Esophagus squamous epithelium (tissue), 5 donors: ENCODE results near the gene ADPRM. TPM values are rescaled to one million over a fixed set of nuclear protein-coding genes. Genes with fewer than 3 reads are reported as not detected.

Experiments
- DNase-seq: peaks from one replicate; lab custom pipeline; 2025; lab: John Stamatoyannopoulos, UW
- H3K27ac ChIP-seq, 4 donors: fragments of 200-600 bp; sonication (generic); one replicate each; pipeline ENCODE4 v1.5.1; 2016 to 2019; ENCODE audit warnings: mild to moderate bottlenecking in 1 of 4
- H3K27me3 ChIP-seq, 4 donors: fragments of 200-600 bp; sonication (generic); 1 replicate in 3 of 4; 2 replicates in 1 of 4; pipeline versions ENCODE4 v1.5.1 to v1.6.0; 2017 to 2021; ENCODE audit warnings: antibody characterized with exemption in 1 of 4
- H3K36me3 ChIP-seq, 3 donors: fragments of 200-600 bp; sonication (generic); one replicate each; pipeline ENCODE4 v1.5.1; 2016 to 2019
- H3K4me1 ChIP-seq, 3 donors: fragments of 200-600 bp; sonication (generic); one replicate each; pipeline ENCODE4 v1.5.1; 2017 to 2019
- H3K4me3 ChIP-seq, 4 donors: fragments of 200-600 bp; sonication (generic); 1 replicate in 3 of 4; 2 replicates in 1 of 4; pipeline ENCODE4 v1.5.1; 2016 to 2019; ENCODE audit warnings: mild to moderate bottlenecking in 2 of 4, moderate library complexity in 1 of 4
- H3K9me3 ChIP-seq, 3 donors: fragments of 200-600 bp; sonication (generic); one replicate each; pipeline ENCODE4 v1.5.1; 2016 to 2019
- POLR2A ChIP-seq, 4 donors: fragments of 450-650 bp; IDR thresholded peaks; one replicate each; pipeline ENCODE4 v1.6.1; 2017; ENCODE audit warnings: antibody characterized with exemption in 4 of 4, mild to moderate bottlenecking in 4 of 4, moderate library complexity in 3 of 4
- WGBS, 2 donors: methylation state at CpG; one replicate each; pipeline ENCODE4 v1.1.5; 2018; 5-methylcytosine and 5-hydroxymethylcytosine counted together
- intact Hi-C: fragments of 100-400 bp; cut with DNase I; formaldehyde crosslinking; loops from one replicate; pipeline ENCODE4 v1.15.0; 2022
- total RNA-seq, 4 donors: library from RNA; depleted of rRNA; stranded (reverse); fragments of >200 nt; gene quantifications; one replicate each; pipeline ENCODE4 v1.1.0, GENCODE V29; 2016
- TF ChIP-seq, protein P1 (sequence below), 6 experiments: fragments of 450-650 bp in 4 of 6; fragments of 200-600 bp in 2 of 6; sonication (generic) in 2 of 6; IDR thresholded peaks; one replicate each; pipeline ENCODE4 v1.5.1; 2016 to 2019; ENCODE audit warnings: antibody characterized with exemption in 6 of 6, mild to moderate bottlenecking in 4 of 6, moderate library complexity in 4 of 6
- donor health status: DM: yes; HTN: yes; CAD: no.

Gene ADPRM, protein sequence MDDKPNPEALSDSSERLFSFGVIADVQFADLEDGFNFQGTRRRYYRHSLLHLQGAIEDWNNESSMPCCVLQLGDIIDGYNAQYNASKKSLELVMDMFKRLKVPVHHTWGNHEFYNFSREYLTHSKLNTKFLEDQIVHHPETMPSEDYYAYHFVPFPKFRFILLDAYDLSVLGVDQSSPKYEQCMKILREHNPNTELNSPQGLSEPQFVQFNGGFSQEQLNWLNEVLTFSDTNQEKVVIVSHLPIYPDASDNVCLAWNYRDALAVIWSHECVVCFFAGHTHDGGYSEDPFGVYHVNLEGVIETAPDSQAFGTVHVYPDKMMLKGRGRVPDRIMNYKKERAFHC
- 10 to 100 TPM in 1 of 4 donors, 1 to 10 TPM in 3; 3.3 to 11.8 (median 4.4) TPM for total RNA-seq

DNA sequence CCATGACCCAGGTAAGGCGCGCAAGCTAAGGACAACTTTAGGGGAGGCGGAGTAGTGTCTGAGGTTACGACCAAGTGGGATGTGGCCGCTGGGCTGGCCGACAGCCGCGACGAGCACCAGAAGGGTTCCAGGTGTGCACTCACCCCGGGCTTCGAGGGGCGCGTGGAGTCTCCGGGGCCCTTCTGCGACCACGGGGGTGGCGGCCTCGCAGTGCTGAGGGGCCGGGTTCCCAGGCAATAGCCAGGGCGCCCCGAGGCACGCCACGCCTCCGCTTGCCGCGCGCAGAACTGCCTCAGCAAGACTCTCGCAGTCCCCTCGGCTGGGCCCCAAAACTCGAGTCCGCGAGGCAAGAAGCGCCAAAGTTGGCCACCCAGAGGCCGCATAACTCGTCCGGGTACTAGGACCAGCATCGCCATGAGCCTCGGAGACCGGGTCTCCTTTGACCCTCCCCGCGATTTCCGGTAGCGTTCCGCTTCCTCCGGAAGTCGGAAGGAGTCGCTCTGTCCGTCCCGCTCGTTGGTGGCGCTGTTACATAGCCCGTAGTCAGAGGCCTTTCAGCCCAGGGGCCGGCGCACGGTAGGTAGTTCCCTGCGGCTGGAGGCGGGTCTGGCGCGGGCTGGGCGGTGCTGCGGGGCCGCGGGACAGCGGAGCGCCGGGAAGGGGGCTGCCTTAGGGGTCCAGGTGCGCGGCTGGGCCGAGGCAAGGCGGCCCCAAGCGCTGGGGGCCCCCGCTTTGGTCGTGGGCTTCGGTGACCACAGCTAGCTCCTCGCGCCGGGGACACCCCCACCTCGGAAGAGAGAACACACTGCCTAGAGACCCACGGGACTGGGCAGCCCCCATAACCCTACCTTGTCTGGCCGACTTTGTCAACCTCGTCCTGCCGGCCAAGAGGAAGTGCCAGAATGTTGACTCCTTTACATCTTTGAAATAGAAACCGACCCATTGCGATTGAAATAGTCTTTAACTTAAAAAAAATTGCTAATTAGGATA, at the start of gene ADPRM, which contains the start of gene SCO1:
ADPRM (plus strand) TSS at position 503 of the 990 bp plus-strand sequence. CDS start 7,333 bp downstream, outside the sequence.
SCO1 (minus strand) TSS at position 442 of the 990 bp plus-strand sequence; CDS start at position 416, 26 bp downstream.
- H3K9me3 ChIP-seq: no peaks in the 10 kb centered on the region
- intact Hi-C loops: no loop called here
- 0 to 2% methylated on average over 9 to 11 of the region's 84 CpGs for WGBS, 2 donors

DNA sequence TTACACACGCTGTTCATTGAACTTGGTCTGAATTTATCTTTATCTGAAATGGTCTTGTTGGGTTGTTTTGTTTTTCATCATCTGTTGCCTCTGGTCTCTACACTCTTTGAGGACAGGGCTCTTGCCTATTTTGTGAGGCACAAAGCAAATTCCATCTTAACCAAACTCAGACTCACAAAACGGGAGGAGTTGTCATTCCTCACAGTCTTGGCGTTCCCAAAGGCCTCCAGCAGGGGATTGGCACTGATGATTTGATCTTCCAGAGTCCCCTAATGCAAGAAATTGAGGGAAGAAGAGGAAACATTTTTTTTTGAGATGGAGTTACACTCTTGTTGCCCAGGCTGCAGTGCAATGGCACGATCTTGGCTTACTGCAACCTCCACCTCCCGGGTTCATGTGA, 49.0 kb upstream of the ADPRM start:
- 85 to 92% methylated on average over 5 of the region's 5 CpGs for WGBS, 2 donors

More for the DNA sequence above, at the start of gene ADPRM, which contains the start of gene SCO1:
- H3K27me3 ChIP-seq: no peaks in the 10 kb centered on the region
- peak; percentile 69 for DNase-seq
- peak within 1 kb of the TSS; percentile 83 to 97 (median 93) for H3K4me3 ChIP-seq
- H3K27ac ChIP-seq: peak within 1 kb of the TSS; percentile 94 to 98 (median 96)
- peaks cover 0 to 29% (median 4%) of the 10 kb centered on the region in 3 donors for H3K36me3 ChIP-seq
- peaks cover 0 to 46% (median 19%) of the 10 kb centered on the region in 3 donors for H3K4me1 ChIP-seq
- TF ChIP-seq POLR2A (IDR thresholded peaks at IDR 0.05): peak in 3 of 4 donors; percentile 73 to 96 (median 89)
- TF ChIP-seq, protein P1, sequence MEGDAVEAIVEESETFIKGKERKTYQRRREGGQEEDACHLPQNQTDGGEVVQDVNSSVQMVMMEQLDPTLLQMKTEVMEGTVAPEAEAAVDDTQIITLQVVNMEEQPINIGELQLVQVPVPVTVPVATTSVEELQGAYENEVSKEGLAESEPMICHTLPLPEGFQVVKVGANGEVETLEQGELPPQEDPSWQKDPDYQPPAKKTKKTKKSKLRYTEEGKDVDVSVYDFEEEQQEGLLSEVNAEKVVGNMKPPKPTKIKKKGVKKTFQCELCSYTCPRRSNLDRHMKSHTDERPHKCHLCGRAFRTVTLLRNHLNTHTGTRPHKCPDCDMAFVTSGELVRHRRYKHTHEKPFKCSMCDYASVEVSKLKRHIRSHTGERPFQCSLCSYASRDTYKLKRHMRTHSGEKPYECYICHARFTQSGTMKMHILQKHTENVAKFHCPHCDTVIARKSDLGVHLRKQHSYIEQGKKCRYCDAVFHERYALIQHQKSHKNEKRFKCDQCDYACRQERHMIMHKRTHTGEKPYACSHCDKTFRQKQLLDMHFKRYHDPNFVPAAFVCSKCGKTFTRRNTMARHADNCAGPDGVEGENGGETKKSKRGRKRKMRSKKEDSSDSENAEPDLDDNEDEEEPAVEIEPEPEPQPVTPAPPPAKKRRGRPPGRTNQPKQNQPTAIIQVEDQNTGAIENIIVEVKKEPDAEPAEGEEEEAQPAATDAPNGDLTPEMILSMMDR (IDR thresholded peaks at IDR 0.05): peak in 4 of 6 experiments; percentile 29 to 60 (median 32)

DNA sequence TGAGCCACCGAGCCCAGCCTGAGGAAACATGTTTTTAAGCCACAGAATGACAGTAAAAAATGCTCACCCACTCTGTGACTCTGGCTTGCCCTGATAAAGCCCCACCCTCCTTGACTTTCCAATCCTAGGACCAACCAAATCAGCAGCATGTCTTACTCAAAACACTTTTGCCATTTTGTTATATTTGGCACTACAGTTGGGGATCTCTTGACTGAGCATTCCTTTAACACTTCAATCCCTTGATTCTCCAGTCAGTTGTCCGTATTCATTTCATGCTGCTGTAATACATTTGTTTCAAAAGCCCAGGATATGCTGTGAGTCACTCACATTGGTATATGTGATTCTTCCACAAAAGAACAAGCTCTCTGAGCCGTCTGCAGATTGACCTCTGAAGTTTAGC, 48.4 kb upstream of the ADPRM start:
- H3K4me1 ChIP-seq: peaks cover 0 to 3% (median 0%) of the 10 kb centered on the region in 3 donors
- no peak overlapping the region for H3K27ac ChIP-seq
- DNase-seq: no peak
- no peak overlapping the region for H3K4me3 ChIP-seq
- no peaks in the 10 kb centered on the region for H3K27me3 ChIP-seq
- intact Hi-C loops: loop anchor here (10.0 kb wide), 1 partner anchor 196 kb away; no protein-coding TSS in a partner anchor
- TF ChIP-seq, protein P1 (IDR thresholded peaks at IDR 0.05): no peak
- no peak for TF ChIP-seq POLR2A (IDR thresholded peaks at IDR 0.05)
- WGBS, 2 donors: 74 to 88% methylated on average over 3 of the region's 3 CpGs
- peaks cover 0 to 7% (median 0%) of the 10 kb centered on the region in 3 donors for H3K36me3 ChIP-seq
- H3K9me3 ChIP-seq: no peaks in the 10 kb centered on the region

More for the DNA sequence above, 49.0 kb upstream of the ADPRM start:
- no peak overlapping the region for H3K27ac ChIP-seq
- no peak overlapping the region for H3K4me3 ChIP-seq
- no peaks in the 10 kb centered on the region for H3K9me3 ChIP-seq
- TF ChIP-seq, protein P1 (IDR thresholded peaks at IDR 0.05): no peak
- TF ChIP-seq POLR2A (IDR thresholded peaks at IDR 0.05): no peak
- H3K27me3 ChIP-seq: no peaks in the 10 kb centered on the region
- intact Hi-C loops: loop anchor here (10.0 kb wide), 1 partner anchor 196 kb away; no protein-coding TSS in a partner anchor
- DNase-seq: no peak
- H3K4me1 ChIP-seq: peaks cover 0 to 3% (median 0%) of the 10 kb centered on the region in 3 donors
- peaks cover 0 to 12% (median 0%) of the 10 kb centered on the region in 3 donors for H3K36me3 ChIP-seq

DNA sequence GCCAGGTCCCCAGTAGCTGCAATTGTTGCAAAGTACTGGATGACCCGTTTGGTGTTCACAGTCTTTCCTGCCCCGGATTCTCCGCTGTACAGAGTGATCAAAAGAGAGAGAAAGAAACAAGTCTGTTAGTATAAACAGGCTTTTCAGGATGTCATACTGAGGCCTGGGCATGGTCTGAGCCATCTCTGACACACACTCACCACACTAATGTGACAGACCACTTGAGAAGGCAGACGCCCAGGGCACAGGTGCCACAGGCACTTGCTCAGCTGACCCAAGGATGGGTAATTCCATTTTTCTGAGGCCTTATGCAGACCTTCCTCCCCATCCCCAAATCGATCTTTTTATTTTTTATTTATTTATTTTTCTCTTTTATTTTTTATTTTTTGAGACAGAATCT, 47.8 kb upstream of the ADPRM start:
- no peak for DNase-seq
- intact Hi-C loops: loop anchor here (10.0 kb wide), 1 partner anchor 195 kb away; no protein-coding TSS in a partner anchor
- H3K4me3 ChIP-seq: no peak overlapping the region
- no peak for TF ChIP-seq POLR2A (IDR thresholded peaks at IDR 0.05)
- TF ChIP-seq, protein P1 (IDR thresholded peaks at IDR 0.05): no peak
- H3K9me3 ChIP-seq: no peaks in the 10 kb centered on the region
- peaks cover 0 to 3% (median 0%) of the 10 kb centered on the region in 3 donors for H3K4me1 ChIP-seq
- no peaks in the 10 kb centered on the region for H3K27me3 ChIP-seq
- 73 to 82% methylated on average over 5 of the region's 5 CpGs for WGBS, 2 donors
- H3K27ac ChIP-seq: no peak overlapping the region
- peaks cover 0 to 7% (median 0%) of the 10 kb centered on the region in 3 donors for H3K36me3 ChIP-seq
